HG03139 (cell line): ENCODE data around the gene MICA.
"Not testable (repeated sequence)": the region's sequence is repeated elsewhere in the genome, so short reads cannot be mapped to it uniquely, and the experiment has no call there.

Experiments
- ATAC-seq: cut with Tn5 transposase; IDR thresholded peaks from one replicate; pipeline ENCODE4 v1.9.1; 2021; ENCODE audit not compliant: unreplicated experiment

Gene MICA

GRCh38 chr6:31381666-31382065 lies 21.7 kb upstream of the MICA start:
- no peak for ATAC-seq

- ATAC-seq: no peak
These were observed 20.2 kb upstream of the MICA start for GRCh38 chr6:31383149-31383548.

- ATAC-seq: no peak
These were observed 18.4 kb upstream of the MICA start for GRCh38 chr6:31385041-31385440.

- ATAC-seq: no peak
These were observed 17.3 kb upstream of the MICA start for GRCh38 chr6:31386099-31386498.

- ATAC-seq: no peak
These were observed 16.4 kb upstream of the MICA start for GRCh38 chr6:31386977-31387376.

GRCh38 chr6:31388916-31389801 lies 14.2 kb upstream of the MICA start:
- not testable (repeated sequence) for ATAC-seq

GRCh38 chr6:31389802-31390132 lies 13.6 kb upstream of the MICA start:
- ATAC-seq: not testable (repeated sequence)

- ATAC-seq: no peak
These were observed 9.5 kb upstream of the MICA start for GRCh38 chr6:31393932-31394331.

- ATAC-seq: no peak
These were observed 9.0 kb upstream of the MICA start for GRCh38 chr6:31394381-31394780.

- no peak for ATAC-seq
These were observed 7.6 kb upstream of the MICA start for GRCh38 chr6:31395832-31396231.

- no peak for ATAC-seq
These were observed 6.8 kb upstream of the MICA start for GRCh38 chr6:31396422-31397152.

- not testable (repeated sequence) for ATAC-seq
These were observed 6.3 kb upstream of the MICA start for GRCh38 chr6:31397153-31397499.

GRCh38 chr6:31397901-31398525 lies 5.4 kb upstream of the MICA start:
- ATAC-seq: no peak

GRCh38 chr6:31399589-31400466 lies 3.6 kb upstream of the MICA start:
- no peak for ATAC-seq

GRCh38 chr6:31400467-31401289 lies 2.7 kb upstream of the MICA start:
- no peak for ATAC-seq

GRCh38 chr6:31401403-31401802 lies 2.0 kb upstream of the MICA start:
- ATAC-seq: no peak

GRCh38 chr6:31402324-31403282 lies 792 bp upstream of the MICA start:
- ATAC-seq: no peak

GRCh38 chr6:31404061-31404364 lies 618 bp downstream of the MICA start:
- ATAC-seq: not testable (repeated sequence)

GRCh38 chr6:31405996-31406395 lies 2.6 kb downstream of the MICA start:
- ATAC-seq: no peak
